Fibroblast of villous mesenchyme (primary cell): ENCODE data around the gene ARMS2. TPM values are rescaled to one million over a fixed set of nuclear protein-coding genes. Genes with fewer than 3 reads are reported as not detected.

Experiments
- DNase-seq: peaks from one replicate; pipeline ENCODE4 v3.0.0-alpha.2; 2010; ENCODE audit warnings: low read depth
- H3K4me3 ChIP-seq: 2 replicates; pipeline ENCODE4 v1.5.1; 2011; ENCODE audit warnings: low read depth, mild to moderate bottlenecking, low read length
- total RNA-seq: library from RNA; depleted of rRNA; stranded (reverse); fragments of >200 nt; gene quantifications from 2 replicates; pipeline ENCODE4 v1.2.3, GENCODE V29; 2012
- TF ChIP-seq, protein P1 (sequence below): IDR thresholded peaks from 2 replicates; pipeline ENCODE4 v1.5.1; 2012; ENCODE audit warnings: low read depth, mild to moderate bottlenecking, low read length; ENCODE audit not compliant: insufficient read depth

The ARMS2 gene
- total RNA-seq, 1 donor: not detected

DNA sequence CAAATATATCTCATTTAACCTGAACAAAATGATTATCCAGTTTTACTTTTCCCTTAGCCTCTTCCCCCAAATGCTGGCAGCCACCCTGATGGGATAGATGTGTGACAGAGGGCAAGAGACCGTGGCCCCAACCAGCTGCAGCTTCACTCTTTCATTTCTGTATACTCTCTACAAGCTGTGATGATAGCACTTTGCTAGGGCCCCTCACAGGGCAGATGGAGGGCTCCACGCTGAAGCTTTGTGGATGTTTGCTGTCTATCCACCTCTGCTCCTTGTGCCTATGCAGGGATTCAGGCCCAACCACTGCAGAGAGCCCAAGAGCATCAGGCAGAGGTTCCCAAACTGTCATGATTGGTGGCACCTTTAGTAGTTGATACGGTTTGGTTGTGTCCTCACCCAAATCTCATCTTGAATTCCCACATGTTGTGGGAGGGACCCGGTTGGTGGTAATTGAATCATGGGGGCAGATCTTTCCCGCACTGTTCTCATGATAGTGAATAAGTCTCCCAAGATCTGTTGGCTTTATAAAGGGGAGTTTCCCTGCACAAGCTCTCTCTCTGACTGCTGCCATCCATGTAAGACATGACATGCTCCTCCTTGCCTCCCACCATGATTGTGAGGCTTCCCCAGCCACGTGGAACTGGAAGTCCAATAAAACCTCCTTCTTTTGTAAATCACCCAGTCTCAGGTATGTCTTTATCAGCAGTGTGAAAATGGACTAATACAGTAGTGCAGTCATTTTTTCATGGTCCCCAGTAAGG, 27.0 kb downstream of the ARMS2 start:
- TF ChIP-seq, protein P1, sequence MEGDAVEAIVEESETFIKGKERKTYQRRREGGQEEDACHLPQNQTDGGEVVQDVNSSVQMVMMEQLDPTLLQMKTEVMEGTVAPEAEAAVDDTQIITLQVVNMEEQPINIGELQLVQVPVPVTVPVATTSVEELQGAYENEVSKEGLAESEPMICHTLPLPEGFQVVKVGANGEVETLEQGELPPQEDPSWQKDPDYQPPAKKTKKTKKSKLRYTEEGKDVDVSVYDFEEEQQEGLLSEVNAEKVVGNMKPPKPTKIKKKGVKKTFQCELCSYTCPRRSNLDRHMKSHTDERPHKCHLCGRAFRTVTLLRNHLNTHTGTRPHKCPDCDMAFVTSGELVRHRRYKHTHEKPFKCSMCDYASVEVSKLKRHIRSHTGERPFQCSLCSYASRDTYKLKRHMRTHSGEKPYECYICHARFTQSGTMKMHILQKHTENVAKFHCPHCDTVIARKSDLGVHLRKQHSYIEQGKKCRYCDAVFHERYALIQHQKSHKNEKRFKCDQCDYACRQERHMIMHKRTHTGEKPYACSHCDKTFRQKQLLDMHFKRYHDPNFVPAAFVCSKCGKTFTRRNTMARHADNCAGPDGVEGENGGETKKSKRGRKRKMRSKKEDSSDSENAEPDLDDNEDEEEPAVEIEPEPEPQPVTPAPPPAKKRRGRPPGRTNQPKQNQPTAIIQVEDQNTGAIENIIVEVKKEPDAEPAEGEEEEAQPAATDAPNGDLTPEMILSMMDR: no peak
- DNase-seq: no peak
- H3K4me3 ChIP-seq: no peak overlapping the region

DNA sequence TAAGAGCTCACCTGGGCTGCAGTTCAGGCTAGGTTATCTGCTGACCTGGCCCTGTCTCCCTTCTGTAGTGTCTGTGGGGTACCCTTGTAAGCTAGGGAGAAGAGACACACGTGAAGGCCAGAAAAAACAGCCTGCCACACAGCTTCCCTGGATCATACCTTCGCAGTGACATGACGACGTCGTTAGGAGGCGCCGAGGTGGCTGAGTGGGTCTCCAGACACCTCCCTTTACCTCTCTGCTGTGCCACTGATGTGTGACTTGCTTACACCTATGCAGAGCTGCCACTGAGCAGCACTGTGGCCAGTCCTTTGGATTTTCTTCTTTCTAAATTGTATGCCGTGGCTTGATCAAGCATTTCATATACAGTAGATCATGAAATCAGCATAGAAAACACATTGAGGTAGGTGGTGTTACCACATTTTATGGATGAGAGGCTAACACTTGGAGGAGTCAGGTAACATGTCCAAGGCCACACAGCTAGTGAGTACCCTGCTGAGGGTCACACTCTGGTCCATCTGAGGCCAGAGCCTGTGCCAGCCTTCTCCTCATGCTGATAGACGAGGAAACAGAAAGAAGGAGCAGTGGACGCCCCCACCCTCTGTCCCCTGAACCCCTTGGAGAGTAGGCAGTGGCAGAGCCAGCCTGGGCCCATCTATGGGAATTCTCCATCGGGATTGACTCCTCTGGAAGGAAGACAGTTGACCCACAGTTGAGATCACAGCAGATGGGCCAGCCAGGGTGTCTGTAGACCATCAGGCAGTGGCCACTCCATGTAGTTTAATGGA, 30.0 kb downstream of the ARMS2 start:
- no peak for DNase-seq
- TF ChIP-seq, protein P1: no peak
- H3K4me3 ChIP-seq: no peak overlapping the region

DNA sequence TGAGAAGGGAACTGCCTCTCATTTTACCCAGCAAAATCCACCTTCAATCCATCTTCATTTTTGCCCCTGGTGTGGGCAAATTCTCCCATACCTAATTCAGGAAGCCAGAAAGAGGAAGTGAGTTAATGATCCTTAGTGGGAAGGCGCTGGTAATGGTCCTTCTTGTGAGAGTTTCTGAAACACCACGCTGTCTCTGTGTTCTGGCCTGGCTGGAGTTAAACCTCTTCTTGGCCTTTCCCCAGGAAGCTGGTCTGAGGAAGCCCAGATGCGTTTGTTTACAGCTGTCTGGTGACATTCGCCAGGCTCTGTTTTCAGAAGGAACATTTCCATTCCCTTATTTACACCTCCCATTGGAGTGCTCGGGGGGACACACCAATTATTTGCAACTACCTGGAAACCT, 31.2 kb downstream of the ARMS2 start:
- TF ChIP-seq, protein P1: no peak
- H3K4me3 ChIP-seq: no peak overlapping the region
- DNase-seq: peak; percentile 91

DNA sequence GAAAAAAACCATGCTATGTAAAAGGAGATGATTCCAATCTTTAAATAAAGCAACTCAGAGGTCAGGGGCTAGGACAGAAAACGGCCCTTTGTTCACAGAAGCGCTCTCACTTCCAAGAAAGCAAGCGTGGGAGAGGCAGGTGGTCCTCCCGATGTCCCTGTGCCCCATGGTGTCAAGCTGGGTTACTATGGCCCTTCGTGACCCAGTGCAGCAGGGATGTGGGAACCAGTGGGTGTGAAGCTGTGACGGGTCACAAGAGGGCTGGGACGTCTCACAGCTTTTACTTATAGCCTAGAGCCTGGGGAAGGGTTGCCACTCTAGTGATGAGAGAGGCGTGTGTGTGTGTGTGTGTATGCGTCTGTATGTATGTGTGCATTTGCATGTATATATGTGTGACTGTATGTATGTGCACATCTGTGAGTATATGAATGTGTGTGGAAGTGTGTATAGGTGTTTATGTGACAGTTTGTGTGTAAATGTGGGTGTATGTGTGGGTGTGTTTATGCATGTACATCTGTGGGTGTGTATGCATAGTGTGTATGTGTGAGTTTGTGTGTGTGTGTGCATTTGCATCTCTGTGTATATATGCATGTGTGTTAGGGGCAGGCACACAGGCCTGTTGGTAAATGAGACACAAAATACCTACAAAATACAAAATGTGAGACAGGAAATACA, 32.1 kb downstream of the ARMS2 start:
- TF ChIP-seq, protein P1: no peak
- no peak overlapping the region for H3K4me3 ChIP-seq
- no peak for DNase-seq

DNA sequence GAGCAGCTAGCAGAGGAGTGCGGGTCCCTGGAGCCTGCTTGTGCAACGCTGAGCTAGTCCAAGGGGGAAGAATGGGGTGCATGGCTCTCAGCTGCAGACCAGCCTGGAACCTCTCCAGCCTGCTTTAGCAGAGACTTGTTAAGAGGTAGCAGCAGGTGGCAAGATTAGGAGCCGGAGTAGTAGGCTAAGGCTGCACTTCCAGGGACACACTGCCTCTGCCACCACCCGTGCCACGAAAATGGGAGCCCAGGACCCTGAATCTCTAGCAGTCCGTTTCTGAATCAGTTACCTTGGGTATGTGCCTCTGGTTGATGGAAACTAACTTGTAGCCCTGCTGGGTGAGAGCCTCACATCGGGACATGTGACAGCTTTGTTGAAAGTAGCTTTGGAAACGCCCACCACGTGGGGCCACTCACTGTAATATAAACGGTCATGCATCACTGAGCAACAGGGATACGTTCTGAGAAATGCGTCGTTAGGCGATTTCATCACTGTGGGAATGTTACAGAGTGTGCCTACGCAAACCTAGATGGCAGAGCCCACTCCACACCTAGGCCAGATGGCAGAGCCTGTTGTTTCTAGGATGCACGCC, 32.8 kb downstream of the ARMS2 start:
- TF ChIP-seq, protein P1: no peak
- H3K4me3 ChIP-seq: no peak overlapping the region
- peak; percentile 80 for DNase-seq

DNA sequence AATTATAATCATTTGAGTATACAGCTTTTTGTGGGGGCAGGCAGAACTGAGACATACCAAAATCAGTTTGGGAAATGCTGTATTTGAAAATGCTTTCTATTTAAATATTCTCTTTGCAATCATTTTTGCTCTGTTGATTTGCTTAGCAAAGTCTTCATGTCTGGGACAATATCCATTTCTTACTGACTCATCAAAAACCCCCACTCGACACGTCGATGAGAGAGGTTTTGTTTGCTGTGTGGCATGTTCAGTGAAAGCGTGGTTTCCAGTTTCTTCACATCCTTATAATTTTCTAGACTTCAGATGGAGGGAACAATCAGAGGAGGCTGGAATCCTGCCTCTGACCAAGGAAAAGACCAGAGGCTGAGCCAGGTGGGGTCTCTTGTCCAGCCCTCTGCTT, 35.8 kb downstream of the ARMS2 start:
- H3K4me3 ChIP-seq: no peak overlapping the region
- no peak for DNase-seq
- TF ChIP-seq, protein P1: no peak
